ENCODE results near the gene ANAPC16. TPM values are rescaled to one million over a fixed set of nuclear protein-coding genes. Genes with fewer than 3 reads are reported as not detected.

The ANAPC16 gene
- total RNA-seq, 2 experiments from 2014 or later = 61.9 to 64.3 TPM

GRCh38 chr10:72218325-72218724 is 2.5 kb downstream of the ANAPC16 start:
- Histone ChIP-seq H3K4me1 (ENCODE audit: insufficient read depth, low read length) (peaks cover 68% of the 10 kb centered on the region), H3K27me3 (ENCODE audit: control insufficient read depth in 1 of 2, insufficient read depth in 2 of 2, low read length in 2 of 2) (no peaks in the 10 kb centered on the region), H3K4me3 (ENCODE audit: low read length) (peak overlapping the region; percentile 21), H3K9me3 (ENCODE audit: control insufficient read depth in 1 of 2, insufficient read depth in 1 of 2, low read length in 2 of 2) (no peaks in the 10 kb centered on the region), H3K36me3 (ENCODE audit: insufficient read depth, low read length) (peaks cover 28% of the 10 kb centered on the region), H3K27ac (ENCODE audit: low read depth in 1 of 2, low read length in 2 of 2) (peak overlapping the region; percentile 42 to 52)
- intact Hi-C loops (cut with DNase I, micrococcal nuclease) = loop anchor here (5.0 to 10.0 kb wide), 5 partner anchors 44 to 1984 kb away; partner anchors contain the start of genes SPOCK2 (in 2 of the 2), CHCHD1 (in 1 of the 2), DDIT4 (in 1 of the 2) and PPA1 (in 1 of the 2)
- Mint-ChIP-seq H3K4me3 (peak overlapping the region; percentile 81), H3K36me3 (ENCODE audit: low read depth) (peaks cover 53% of the 10 kb centered on the region), H3K4me1 (ENCODE audit: low read depth) (peaks cover 50% of the 10 kb centered on the region), H3K27me3 (no peaks in the 10 kb centered on the region), H3K27ac (peak overlapping the region; percentile 94), H3K9me3 (no peaks in the 10 kb centered on the region)
- TF ChIP-seq CTCF (IDR thresholded peaks at IDR 0.05) = no peak
- ATAC-seq (ENCODE audit: poor library complexity) (no peak), DNase-seq (peak in 1 of 14 experiments; percentile 11)
- ChIA-PET CTCF (interaction anchor here (0.5 to 2.1 kb wide), 5 partner anchors 21 to 170 kb away, joined by 4 to 10 read pairs (median 5); no protein-coding TSS in a partner anchor), POLR2A (interaction anchor here (0.7 to 1.7 kb wide), 11 partner anchors 19 to 133 kb away, joined by 3 to 8 read pairs (median 4); no protein-coding TSS in a partner anchor)

- intact Hi-C loops (cut with DNase I, micrococcal nuclease) = loop anchor here (5.0 to 10.0 kb wide), 5 partner anchors 44 to 1984 kb away; partner anchors contain the start of genes SPOCK2 (in 2 of the 2), CHCHD1 (in 1 of the 2), DDIT4 (in 1 of the 2) and PPA1 (in 1 of the 2)
- Mint-ChIP-seq H3K9me3 (no peaks in the 10 kb centered on the region), H3K27ac (peak overlapping the region; percentile 94), H3K4me1 (ENCODE audit: low read depth) (peaks cover 53% of the 10 kb centered on the region), H3K4me3 (peak overlapping the region; percentile 81), H3K36me3 (ENCODE audit: low read depth) (peaks cover 56% of the 10 kb centered on the region), H3K27me3 (no peaks in the 10 kb centered on the region)
- ATAC-seq (ENCODE audit: poor library complexity) (no peak), DNase-seq (peak in 1 of 14 experiments; percentile 31)
- no peak for TF ChIP-seq CTCF (IDR thresholded peaks at IDR 0.05)
- H3K36me3 ChIP-seq (ENCODE audit: insufficient read depth, low read length) = peaks cover 32% of the 10 kb centered on the region
- peak overlapping the region; percentile 21 for H3K4me3 ChIP-seq (ENCODE audit: low read length)
- H3K27me3 ChIP-seq (ENCODE audit: control insufficient read depth in 1 of 2, insufficient read depth in 2 of 2, low read length in 2 of 2) = no peaks in the 10 kb centered on the region
- peak overlapping the region; percentile 42 to 52 for H3K27ac ChIP-seq (ENCODE audit: low read depth in 1 of 2, low read length in 2 of 2)
- H3K4me1 ChIP-seq (ENCODE audit: insufficient read depth, low read length) = peaks cover 66% of the 10 kb centered on the region
- no peaks in the 10 kb centered on the region for H3K9me3 ChIP-seq (ENCODE audit: control insufficient read depth in 1 of 2, insufficient read depth in 1 of 2, low read length in 2 of 2)
- ChIA-PET CTCF (interaction anchor here (0.5 to 2.1 kb wide), 6 partner anchors 21 to 170 kb away, joined by 3 to 10 read pairs (median 4); no protein-coding TSS in a partner anchor), POLR2A (interaction anchor here (0.6 to 1.7 kb wide), 13 partner anchors 12 to 134 kb away, joined by 3 to 8 read pairs (median 4); no protein-coding TSS in a partner anchor)
These were observed 2.9 kb downstream of the ANAPC16 start for GRCh38 chr10:72218726-72219125.

GRCh38 chr10:72219235-72219814 is 3.5 kb downstream of the ANAPC16 start:
- H3K36me3 ChIP-seq (ENCODE audit: insufficient read depth, low read length) = peaks cover 38% of the 10 kb centered on the region
- intact Hi-C loops (cut with DNase I, micrococcal nuclease) = loop anchor here (5.0 to 10.0 kb wide), 5 partner anchors 43 to 1985 kb away; partner anchors contain the start of genes SPOCK2 (in 2 of the 2), CHCHD1 (in 1 of the 2), DDIT4 (in 1 of the 2) and PPA1 (in 1 of the 2)
- Mint-ChIP-seq H3K36me3 (ENCODE audit: low read depth) (peaks cover 62% of the 10 kb centered on the region), H3K4me3 (peak overlapping the region; percentile 81), H3K4me1 (ENCODE audit: low read depth) (peaks cover 58% of the 10 kb centered on the region), H3K27me3 (no peaks in the 10 kb centered on the region), H3K27ac (peak overlapping the region; percentile 94), H3K9me3 (no peaks in the 10 kb centered on the region)
- no peak for TF ChIP-seq CTCF (IDR thresholded peaks at IDR 0.05)
- H3K4me1 ChIP-seq (ENCODE audit: insufficient read depth, low read length) = peaks cover 63% of the 10 kb centered on the region
- H3K4me3 ChIP-seq (ENCODE audit: low read length) = no peak overlapping the region
- ChIA-PET CTCF (interaction anchor here (1.0 to 2.1 kb wide), 4 partner anchors 55 to 171 kb away, joined by 3 to 10 read pairs (median 6); no protein-coding TSS in a partner anchor), POLR2A (interaction anchor here (0.6 to 1.7 kb wide), 14 partner anchors 13 to 273 kb away, joined by 3 to 8 read pairs (median 3); no protein-coding TSS in a partner anchor)
- no peaks in the 10 kb centered on the region for H3K9me3 ChIP-seq (ENCODE audit: control insufficient read depth in 1 of 2, insufficient read depth in 1 of 2, low read length in 2 of 2)
- DNase-seq = no peak
- no peaks in the 10 kb centered on the region for H3K27me3 ChIP-seq (ENCODE audit: control insufficient read depth in 1 of 2, insufficient read depth in 2 of 2, low read length in 2 of 2)
- H3K27ac ChIP-seq (ENCODE audit: low read depth in 1 of 2, low read length in 2 of 2) = peak overlapping the region; percentile 42 to 52
- ATAC-seq (ENCODE audit: poor library complexity) = no peak

Data from CD4-positive, alpha-beta T cell (primary cell).